Panc1 (cell line): ENCODE data around the gene MAF.

ENCODE experiments used
- CTCF ChIP-seq: fragments of 450-650 bp; IDR thresholded peaks from 2 replicates; pipeline ENCODE4 v1.5.1; 2017; ENCODE audit warnings: mild to moderate bottlenecking
- POLR2AphosphoS5 ChIP-seq: IDR thresholded peaks from 2 replicates; pipeline ENCODE4 v1.6.1; 2012; ENCODE audit warnings: mild to moderate bottlenecking, low read depth, low read length, moderate library complexity

DNA sequence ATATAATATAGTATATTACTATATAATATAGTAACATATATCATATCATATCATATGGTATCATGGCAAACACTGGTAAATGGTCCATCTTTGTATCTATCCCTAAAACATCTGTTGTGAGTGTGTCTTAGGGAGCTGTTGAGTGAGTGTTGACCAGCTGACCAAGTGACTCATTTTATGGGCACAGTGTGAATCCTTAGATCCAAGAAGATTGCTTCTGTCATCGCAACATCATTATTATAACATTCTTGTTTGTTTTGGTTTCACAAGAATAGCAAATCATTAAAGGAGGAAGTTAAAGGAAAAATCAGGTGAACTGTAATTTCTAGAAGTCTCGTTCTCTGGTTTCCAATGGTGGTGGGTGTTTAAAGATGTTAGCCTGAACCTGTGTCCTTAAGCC, 11.7 kb upstream of the MAF start:
- TF ChIP-seq CTCF (no peak), POLR2AphosphoS5 (no peak)
